Renal cortical epithelial cell (primary cell): Measurements from ENCODE around the gene SLC11A1. TPM values are rescaled to one million over a fixed set of nuclear protein-coding genes. Genes with fewer than 3 reads are reported as not detected.

ENCODE experiments used
- DNase-seq: peaks from one replicate; pipeline ENCODE4 v3.0.0-alpha.2; 2011; ENCODE audit warnings: low read depth
- total RNA-seq: library from RNA; depleted of rRNA; stranded (reverse); fragments of >200 nt; gene quantifications from 2 replicates; pipeline ENCODE4 v1.2.3, GENCODE V29; 2014

Gene SLC11A1
- 0.05 TPM in 1 of 2 replicates, not detected in the other for total RNA-seq

DNA sequence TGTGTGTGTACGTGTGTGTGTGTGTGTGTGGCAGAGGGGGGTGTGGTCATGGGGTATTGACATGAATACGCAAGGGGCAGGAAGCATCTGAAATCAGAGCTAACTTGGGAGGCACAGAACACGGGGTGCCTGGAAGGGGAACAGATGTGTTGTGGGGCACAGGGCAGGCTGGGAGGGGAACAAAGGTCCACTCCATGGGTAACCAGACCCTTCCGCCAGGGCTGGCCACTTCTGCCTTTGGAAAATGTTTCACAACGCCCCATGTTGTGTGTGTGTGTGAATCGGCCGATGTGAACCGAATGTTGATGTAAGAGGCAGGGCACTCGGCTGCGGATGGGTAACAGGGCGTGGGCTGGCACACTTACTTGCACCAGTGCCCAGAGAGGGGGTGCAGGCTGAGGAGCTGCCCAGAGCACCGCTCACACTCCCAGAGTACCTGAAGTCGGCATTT lies at the start of gene SLC11A1:
Gene SLC11A1 (plus strand): TSS at position 358 of the 451 bp plus-strand sequence. CDS start 96 bp downstream, outside the sequence.
- no peak for DNase-seq

- no peak for DNase-seq
Measured at GRCh38 chr2:218332288-218332687, 49.8 kb upstream of the SLC11A1 start.

- DNase-seq = no peak
Measured at GRCh38 chr2:218332920-218333645, 49.0 kb upstream of the SLC11A1 start.

GRCh38 chr2:218334531-218334930 lies 47.5 kb upstream of the SLC11A1 start:
- no peak for DNase-seq

- DNase-seq = no peak
Measured at GRCh38 chr2:218340656-218341055, 41.4 kb upstream of the SLC11A1 start.

- DNase-seq = no peak
Measured at GRCh38 chr2:218341381-218341780, 40.7 kb upstream of the SLC11A1 start.

GRCh38 chr2:218342837-218343236 lies 39.2 kb upstream of the SLC11A1 start:
- no peak for DNase-seq

DNA sequence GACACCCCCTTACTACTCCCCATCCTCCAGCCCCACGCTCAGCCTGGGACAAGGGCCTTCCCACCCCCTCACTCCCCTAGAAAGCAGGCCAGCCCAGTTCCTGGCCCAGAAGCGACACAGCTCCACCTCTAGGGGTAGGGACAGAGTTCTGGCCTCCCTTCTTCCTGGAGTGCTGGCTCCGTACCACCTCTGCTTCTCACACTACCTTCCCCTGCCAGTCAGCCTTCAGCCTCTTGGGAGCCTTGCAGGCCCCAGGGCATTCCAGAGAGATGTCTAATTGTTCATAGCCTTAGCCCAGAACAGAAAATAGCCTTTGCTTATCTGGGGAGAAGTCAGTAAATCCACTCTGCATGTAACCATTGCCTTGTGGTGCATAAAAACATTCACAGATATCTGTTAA lies 38.5 kb upstream of the SLC11A1 start:
- peak; percentile 59 for DNase-seq

DNA sequence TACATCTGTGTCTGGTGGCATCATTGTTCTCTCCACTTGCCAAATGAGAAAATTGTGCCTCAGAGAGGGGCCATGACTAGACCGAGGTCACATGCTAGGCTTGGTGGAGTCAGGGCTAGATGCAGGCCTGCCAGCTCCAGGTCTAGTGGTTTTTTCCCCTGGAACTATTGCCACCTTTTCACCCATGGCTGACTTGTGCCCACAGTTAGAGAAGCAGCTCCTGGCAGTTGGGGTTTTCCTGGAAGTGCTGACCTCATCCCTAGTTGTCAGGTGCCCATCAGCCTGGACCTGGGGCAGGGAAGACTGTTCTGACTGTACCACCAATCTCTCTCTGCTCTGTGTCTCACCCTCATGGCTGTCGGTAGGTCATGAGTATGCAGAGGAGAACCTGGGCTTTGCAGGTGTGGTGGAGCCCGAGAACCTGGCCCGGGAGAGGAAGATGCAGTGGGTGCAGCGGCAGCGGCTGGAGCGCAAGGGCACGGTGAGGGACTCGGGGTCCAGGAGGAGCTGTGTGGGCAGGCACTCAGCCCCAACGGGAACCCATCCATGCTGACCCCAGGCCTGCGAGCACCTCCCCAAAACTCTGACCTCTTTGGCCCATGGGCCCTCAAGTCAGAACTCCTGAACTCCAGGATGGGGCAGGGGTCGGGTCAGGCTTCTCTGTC lies 37.9 kb upstream of the SLC11A1 start:
- peak; percentile 87 for DNase-seq

DNA sequence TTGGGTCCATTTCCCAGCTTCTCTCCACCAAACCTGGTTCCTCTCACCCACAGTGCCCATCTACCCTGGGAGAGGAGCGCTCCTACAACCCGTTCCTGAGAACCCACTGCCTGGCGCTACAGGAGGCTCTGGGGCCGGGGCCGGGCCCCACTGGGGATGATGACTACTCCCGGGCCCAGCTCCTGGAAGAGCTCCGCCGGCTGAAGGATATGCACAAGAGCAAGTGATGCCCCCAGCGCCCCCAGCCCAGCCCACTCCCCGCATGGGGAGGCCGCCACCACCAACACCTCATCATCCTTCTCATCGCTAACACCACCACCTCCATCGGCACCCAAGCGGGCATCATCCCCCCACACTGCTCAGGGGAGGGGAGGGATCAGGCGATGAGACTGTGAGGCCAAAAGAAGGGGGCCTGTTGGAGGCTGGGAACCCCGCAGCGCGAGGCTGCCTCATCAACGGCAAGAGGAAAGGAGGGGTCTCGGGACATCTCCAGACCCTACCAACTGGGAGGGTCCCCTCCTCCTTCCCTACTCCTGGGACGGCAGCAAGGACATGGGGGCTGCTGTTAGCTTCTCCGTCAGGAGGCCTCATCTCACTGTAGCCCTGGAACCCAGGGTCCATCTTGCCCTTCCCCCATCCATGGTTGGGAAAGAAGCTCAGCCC lies 37.2 kb upstream of the SLC11A1 start:
- no peak for DNase-seq

GRCh38 chr2:218345491-218346236 lies 36.4 kb upstream of the SLC11A1 start:
- DNase-seq = no peak

DNA sequence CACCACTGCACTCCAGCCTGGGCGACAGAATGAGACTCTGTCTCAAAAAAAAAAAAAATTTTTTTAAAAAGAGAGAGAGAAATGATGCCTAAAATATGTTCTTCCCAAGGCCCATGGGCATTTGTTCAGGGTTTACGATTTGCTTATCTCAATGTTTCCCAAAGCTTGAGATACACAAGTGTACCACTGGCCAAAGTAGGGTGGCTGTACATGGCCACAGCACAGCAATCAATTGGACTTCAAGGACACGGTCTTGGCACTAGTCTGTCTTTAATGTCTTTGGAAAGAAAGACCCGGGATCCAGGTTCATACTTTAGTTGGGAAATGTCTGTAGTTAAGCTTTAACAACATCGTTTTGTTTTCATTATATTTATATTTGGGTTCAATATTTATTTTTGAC lies 34.9 kb upstream of the SLC11A1 start:
- no peak for DNase-seq

DNA sequence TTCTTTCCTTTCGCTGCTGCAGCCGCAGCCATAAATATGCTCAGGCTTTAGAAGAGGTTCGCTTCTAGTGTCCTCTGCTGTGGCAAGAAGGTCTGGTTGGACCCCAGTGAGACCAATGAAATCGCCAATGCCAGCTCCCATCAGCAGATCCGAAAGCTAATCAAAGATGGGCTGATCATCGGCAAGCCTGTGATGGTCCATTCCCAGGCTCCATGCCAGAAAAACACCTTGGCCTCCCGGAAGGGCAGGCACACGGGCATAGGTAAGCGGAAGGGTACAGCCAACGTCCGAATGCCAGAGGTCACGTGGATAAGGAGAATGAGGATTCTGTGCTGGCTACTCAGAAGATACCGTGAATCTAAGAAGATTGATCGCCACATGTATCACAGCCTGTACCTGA lies 28.0 kb upstream of the SLC11A1 start:
- DNase-seq = no peak

- DNase-seq = peak; percentile 78
Measured at GRCh38 chr2:218354850-218355443, 27.1 kb upstream of the SLC11A1 start.

GRCh38 chr2:218357236-218358177 lies 24.6 kb upstream of the SLC11A1 start:
- peak; percentile 59 for DNase-seq

DNA sequence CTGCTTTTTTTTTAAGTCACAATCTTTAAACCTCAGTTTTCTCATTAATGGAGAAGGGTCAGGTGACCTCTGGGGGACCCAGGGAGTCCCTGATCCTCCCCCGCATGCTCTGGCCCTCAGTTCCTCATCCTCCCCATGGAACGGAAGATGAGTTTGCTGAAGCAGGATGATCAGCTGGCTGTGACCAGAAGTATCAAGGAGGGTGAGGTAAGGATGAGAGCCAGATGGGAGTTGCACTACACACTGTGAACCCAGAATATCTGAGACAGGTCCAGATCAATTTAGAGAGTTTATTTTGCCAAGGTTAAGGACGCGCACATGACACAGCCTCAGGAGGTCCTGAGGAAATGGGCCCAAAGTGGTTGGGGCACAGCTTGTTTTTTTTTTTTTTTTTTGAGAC lies 21.6 kb upstream of the SLC11A1 start:
- DNase-seq = no peak

- DNase-seq = no peak
Measured at GRCh38 chr2:218362606-218363005, 19.5 kb upstream of the SLC11A1 start.

DNA sequence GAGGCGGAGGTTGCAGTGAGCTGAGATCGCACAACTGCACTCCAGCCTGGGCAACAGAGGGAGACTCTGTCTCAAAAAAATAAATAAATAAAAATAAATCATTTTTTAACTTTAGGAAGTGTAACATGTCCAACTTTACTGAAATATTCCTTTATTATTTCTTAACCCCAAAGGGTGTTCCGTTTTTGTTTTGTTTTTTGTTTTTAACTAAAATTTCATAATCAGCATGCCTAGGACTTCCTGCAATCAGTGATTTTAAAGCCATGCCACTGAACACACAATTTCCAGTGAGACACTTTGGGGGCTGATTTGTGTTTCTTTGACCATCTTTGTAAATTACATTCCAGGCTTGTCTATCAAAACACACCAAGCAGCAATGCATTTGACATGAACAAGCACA lies 18.3 kb upstream of the SLC11A1 start:
- no peak for DNase-seq

GRCh38 chr2:218364196-218364595 lies 17.9 kb upstream of the SLC11A1 start:
- no peak for DNase-seq

DNA sequence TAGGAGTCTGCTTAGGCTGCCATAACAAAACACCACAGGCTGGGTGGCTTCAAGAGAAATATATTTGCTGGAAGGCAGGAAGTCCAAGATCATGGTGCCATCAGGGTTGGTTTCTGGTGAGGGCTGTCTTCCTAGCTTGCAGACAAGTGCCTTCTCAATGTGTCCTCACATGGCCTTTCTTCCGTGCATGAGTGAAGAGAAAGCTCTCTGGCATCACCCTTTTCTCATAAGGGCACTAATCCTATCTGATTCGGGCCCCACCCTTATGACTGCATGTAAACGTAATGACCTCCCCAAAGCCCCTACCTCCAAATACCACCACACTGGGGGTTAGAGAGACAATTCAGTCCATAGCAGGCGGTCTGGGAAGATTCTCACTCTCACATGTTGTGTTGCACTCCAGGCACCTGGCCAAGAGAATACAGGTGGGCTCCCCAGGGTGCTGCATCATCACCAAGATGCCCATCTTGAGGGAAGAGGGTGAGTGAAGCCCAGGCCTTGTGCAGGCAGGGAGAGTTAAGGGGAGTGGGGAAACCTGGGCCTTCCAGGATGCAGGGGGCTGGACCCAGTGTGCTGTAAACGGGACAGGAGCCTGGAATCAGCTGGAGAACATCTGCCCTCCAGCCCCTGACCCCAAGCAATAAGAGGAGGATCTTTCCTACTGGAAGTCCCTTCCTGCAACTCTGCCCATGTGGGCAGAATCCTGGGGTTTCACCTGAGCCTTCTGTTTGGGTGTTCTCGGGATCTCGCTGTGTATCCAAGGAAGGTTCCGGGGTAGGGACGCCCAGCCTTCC lies 15.3 kb upstream of the SLC11A1 start:
- no peak for DNase-seq
